HS-27A (cell line): ENCODE data around the gene ANKS3.
A peak's percentile ranks its signal among the peaks of the same experiment; 100 is the strongest.

ENCODE experiments used
- DNase-seq: peaks from one replicate; pipeline ENCODE4 v3.0.0-alpha.2; 2012; ENCODE audit warnings: low read depth, missing footprints

ANKS3 gene

DNA sequence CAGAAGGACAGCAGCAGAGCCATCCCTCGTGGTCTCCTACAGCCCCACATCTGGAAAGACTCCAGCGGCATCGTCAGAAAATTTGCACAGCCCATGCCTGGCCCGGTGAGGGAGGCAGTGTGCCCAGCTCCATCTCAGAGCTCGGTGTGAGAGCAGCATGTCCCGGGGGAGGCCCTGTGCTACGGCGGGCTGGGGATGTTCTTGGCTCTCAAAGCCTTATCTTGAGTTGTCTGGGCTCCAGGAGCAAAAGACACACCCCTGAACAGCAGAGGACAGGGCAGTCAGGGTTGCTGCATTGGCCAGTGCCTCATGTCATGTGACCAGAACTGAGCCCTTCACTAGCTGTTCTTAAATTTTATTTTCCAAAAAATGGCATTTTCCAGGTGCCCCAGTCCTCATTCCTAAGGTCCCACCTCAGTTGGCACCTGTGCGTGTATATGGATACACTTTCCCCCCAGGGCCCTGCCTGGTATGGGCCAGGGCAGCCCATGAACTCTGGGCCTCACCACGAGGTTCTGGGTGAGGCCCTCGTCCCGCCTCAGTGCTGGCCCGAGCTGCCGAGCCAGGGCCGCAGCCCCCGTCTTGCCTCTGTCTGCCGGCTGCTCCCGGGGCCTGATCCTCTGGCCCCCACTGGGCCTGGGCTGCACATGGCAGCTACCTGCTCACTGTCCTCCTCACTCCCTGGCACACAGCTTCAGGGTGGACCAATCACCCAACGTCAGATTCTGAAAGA is 37.7 kb downstream of the ANKS3 start:
- no peak for DNase-seq

- DNase-seq, result no peak
Measured at GRCh38 chr16:4695473-4696171, 38.4 kb downstream of the ANKS3 start.

GRCh38 chr16:4694642-4695451 is 39.2 kb downstream of the ANKS3 start:
- DNase-seq, result no peak

DNA sequence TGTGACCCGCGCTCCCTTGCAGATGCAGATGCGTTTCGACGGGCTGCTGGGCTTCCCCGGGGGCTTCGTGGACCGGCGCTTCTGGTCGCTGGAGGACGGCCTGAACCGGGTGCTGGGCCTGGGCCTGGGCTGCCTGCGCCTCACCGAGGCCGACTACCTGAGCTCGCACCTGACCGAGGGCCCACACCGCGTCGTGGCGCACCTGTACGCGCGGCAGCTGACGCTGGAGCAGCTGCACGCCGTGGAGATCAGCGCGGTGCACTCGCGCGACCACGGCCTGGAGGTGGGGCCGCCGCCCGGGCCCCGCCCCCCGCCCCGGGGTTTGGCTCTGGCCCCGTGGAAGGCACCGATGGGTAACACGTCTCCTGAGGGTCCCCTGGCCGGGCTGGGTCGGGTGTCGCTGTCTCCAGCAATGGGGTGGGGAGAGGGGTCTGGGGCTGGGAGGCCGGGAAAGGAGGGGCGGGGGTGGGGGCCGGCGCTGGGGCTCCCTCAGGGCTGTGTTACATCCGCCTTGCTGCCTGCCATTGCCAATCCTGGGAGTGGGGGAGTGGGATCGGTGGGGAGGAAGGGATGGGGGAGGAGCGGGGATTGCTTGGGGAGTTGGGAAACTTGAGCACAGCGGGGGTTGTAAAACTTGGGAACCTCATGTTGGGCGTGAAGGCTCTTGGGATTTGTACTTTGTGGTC is 40.0 kb downstream of the ANKS3 start:
- DNase-seq, result no peak

GRCh38 chr16:4693296-4693955 is 40.6 kb downstream of the ANKS3 start, which contains the start of gene NUDT16L1:
NUDT16L1 (plus strand) TSS chr16:4693562; CDS start chr16:4693727, 165 bp downstream.
- DNase-seq, result peak; percentile 59

DNA sequence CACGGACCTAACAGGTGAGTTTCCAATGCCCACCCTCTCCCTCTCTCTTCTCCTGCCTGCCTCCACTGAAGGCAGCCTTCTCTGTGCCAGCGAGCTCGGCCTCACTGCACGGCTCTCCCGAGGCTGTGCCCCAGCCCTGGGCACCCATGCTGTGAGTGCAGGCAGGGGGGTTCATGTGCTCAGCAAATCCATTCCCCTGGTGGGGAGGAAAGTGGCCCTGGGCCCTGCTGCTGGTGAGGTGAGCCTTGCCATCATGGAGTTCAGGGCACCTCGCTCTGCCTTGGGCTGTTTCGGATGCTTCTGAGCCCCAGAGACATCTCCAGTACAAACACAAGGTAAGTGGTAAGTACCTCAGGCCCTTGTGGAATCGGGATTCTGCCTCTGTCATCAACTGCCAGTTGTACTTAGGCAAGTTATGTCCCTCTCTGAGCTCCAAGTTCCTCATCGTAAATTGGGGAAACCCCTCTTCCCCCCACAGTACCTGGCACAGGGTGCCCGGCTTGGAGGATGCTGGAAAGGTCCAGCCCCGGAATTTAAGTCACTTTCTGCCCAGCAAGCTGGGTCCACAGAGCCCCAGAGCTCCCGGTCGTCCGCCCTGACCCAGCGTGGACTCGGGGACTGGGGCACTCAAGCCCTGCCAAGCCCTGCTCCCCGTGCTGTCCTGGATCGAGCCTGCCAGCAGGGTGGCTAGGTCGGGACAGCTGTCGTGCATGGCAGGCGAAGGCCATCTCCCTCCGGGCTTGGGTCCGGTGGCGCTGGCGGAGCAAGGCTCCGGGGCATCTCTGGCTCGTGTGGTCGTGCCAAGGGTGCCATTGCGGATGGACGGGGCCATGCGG is 41.4 kb downstream of the ANKS3 start:
- no peak for DNase-seq

DNA sequence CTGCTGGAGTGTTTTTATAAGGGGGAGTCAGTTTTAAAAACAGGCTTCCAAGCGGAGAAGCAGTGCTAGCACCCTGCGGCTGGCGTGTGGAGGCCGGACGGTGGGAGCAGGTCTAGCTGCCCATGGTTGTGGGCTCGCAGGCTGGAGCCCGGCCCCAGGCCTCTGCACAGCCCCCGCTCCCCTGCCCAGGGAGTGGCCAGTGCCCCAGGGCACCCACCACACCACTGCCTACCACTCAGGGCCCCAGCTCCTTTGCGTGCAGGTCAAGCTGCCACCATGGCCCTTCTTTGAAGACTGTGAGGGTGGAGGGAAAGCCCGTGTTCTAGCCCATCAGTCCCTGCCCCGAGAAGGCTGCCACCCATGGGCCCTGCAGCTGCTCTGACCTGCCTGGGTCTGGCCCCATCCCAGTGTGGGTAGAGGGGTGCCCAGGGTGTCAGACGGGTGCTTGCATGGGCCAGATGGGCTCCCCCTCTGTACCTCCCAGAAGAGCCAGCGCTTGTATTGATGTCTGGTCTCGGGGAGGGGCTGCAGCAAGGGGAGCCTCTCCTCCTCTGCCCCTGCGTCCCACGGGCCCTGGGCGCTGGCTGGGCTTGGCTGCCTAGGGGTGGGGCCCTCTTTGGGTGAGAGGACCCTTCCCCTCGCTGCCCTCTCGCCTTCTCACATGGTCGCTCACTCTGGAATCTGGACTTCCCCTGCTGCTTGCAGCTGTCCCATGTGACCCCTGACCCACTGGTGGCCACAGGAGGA is 42.2 kb downstream of the ANKS3 start:
- no peak for DNase-seq

GRCh38 chr16:4690946-4691665 is 43.0 kb downstream of the ANKS3 start:
- DNase-seq, result no peak

DNA sequence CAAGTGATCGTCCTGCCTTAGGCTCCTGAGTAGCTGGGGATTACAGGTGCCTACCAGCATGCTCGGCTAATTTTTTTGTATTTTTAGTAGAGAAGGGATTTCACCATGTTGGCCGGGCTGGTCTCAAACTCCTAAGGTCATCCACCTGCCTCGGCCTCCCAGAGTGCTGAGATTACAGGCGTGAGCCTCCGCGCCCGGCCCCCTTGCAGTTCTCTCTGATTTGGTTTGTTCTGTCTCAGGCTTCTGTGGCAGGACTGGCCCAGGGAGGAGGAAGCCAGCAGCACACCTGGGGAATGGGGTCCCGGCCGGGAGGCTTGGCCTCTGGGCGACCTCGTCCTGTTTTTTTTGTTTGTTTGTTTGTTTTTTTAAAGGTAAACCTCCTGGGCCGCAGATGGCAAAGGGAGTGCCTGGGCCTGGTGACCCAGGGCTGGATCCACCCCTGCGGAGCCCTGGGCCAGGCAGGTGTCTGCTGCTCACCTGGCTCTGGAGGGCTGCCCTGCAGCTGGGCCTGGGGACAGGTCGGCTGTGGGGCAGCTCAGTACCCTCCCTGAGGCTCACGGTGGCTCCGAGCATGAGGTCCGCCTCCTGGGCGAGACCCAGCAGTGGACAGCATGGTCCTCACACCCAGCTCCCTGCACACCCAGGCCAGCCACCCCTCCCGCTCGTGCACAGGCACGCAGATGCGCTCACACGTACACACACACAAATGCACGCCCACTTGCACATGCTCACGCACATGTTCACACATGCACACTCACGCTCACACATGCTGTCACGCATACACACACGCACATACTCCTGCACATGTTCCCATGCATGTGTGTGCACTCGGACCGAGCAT is 44.0 kb downstream of the ANKS3 start:
- no peak for DNase-seq

GRCh38 chr16:4689091-4689671 is 44.9 kb downstream of the ANKS3 start:
- no peak for DNase-seq

- no peak for DNase-seq
Measured at GRCh38 chr16:4688674-4689045, 45.4 kb downstream of the ANKS3 start.

DNA sequence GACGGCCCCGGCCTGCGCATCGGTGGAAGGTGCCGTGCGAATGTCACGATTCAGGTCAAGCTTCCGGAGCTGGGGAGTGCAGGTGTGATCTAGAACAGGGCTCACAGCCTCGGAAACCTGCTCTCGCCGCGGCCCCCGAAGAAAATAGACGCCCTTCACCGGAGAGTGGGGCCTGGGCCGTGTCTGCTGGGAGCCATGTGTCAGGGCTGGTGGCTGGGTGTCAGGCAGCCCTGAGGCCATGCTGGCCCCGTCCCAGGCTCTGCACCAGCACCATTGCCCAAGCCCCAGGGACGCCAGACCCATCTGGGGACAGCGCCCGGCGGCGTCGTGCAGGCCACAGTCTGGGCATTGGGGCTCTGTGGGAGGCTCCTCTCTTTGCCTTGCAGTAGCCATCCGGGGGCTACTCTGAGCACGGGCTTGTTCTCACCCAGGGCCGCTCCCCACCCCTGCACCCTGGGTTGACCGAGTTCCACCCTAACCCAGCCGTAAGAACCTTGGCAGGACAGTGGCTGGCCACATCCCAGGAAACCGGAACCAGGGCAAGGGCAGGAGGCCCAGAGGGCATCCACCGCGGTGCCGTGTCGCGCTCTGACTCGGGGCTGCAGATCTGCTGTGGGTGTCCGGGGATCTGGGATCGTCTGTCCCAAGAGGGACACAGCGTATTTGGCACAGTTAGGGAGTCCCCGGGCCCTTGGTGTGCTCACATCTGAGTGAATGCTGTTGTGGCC is 46.0 kb downstream of the ANKS3 start:
- no peak for DNase-seq

- DNase-seq, result no peak
Measured at GRCh38 chr16:4687416-4687815, 46.7 kb downstream of the ANKS3 start.

DNA sequence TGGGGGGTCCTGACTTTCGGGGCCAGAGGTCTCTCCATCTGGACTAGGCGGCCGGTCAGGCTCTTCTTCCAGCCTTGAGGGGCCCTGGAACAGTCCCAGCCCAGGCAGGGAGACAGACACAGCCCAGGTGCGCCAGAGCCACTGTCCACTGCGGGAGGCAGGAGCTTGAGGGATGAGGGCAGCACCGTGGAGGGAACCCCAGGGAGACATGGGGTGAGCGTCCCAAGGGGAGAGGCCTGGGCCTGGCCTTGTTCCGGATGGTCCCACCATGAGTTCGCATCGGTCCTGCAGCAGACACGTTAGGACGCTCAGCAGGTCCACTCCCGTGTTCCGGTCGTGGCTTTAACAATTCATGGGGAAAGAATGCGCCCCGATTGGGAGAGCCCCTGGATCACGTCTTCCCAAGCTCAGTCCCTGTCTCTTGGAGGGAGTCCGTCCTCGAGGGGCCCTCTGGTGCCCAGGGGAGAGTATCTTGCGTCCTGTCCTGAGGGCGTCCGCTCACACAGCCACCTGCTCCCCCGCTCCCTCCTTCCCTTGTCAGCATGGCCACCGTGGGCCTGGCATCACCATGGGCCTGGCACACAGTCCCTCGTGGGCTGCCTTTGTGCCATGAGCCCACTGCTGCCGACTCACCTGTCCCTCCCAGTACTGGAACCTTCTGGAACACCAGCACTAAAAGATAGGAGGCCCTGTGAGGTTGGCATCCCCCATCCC is 47.4 kb downstream of the ANKS3 start:
- DNase-seq, result no peak

GRCh38 chr16:4685776-4686496 is 48.1 kb downstream of the ANKS3 start:
- no peak for DNase-seq

GRCh38 chr16:4685292-4685691 is 48.8 kb downstream of the ANKS3 start:
- DNase-seq, result no peak
